Epithelial cell of prostate (primary cell): ENCODE data around the gene PDCD5.

Source experiments
- DNase-seq: peaks from one replicate; pipeline ENCODE4 v3.0.0-alpha.2; 2011; ENCODE audit warnings: low read depth, low spot score
- H3K27ac ChIP-seq: fragments of 450-650 bp; 2 replicates; pipeline ENCODE4 v1.5.1; 2017; ENCODE audit warnings: mild to moderate bottlenecking

The PDCD5 gene

GRCh38 chr19:32624410-32624809, 43.4 kb downstream of the PDCD5 start:
- no peak for DNase-seq
- no peak overlapping the region for H3K27ac ChIP-seq

GRCh38 chr19:32626969-32627368, 46.0 kb downstream of the PDCD5 start:
- no peak overlapping the region for H3K27ac ChIP-seq
- DNase-seq, result no peak

GRCh38 chr19:32627714-32628270, 46.8 kb downstream of the PDCD5 start:
- no peak for DNase-seq
- no peak overlapping the region for H3K27ac ChIP-seq

GRCh38 chr19:32630338-32630737, 49.3 kb downstream of the PDCD5 start:
- no peak for DNase-seq

GRCh38 chr19:32631381-32631780, 50.4 kb downstream of the PDCD5 start:
- no peak for DNase-seq
- H3K27ac ChIP-seq, result no peak overlapping the region

More at GRCh38 chr19:32630338-32630737, 49.3 kb downstream of the PDCD5 start:
- no peak overlapping the region for H3K27ac ChIP-seq
